Fibroblast of skin of scalp (primary cell): Measurements from ENCODE around the gene CTTNBP2.

ENCODE experiments used
- DNase-seq: peaks from one replicate; pipeline ENCODE4 v3.0.0-alpha.2; 2013

The CTTNBP2 gene

DNA sequence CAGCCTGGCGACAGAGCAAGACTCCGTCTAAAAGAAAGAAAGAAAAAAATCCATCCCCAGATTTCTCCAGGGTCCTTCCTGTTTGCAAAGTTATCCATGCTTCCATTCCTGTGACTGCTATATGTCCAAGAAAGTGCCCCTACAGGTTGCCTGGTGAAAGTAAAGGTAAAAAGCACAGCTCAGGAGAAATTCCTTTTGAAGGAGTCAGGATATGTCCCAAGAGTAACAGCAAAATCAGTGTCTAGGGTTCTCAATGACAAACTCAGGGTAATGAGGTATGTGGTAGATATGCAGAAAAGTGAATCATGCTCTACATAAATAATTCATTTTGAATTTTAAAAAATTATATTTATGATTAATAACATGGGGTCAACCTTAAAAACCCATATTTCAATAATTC, 91.5 kb downstream of the CTTNBP2 start:
- DNase-seq = no peak

DNA sequence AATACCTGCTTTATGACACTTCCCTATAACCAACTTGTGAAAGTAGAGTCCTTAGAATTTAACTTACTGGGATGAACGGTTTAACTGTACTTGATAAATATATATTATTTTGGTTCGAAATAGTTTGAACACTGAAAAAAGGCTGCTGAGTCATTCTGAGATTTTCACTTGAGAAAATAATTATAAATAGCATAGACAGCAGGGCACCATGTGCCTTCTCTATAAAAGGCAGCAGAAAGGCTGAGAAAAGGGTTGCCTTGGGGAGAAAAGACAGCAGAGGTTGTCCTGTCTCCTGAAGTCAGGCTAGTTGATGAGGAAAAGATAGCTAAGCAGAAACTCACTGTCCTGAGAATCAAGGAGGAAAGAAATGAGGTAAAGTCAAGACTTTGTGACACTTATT, 92.4 kb downstream of the CTTNBP2 start:
- DNase-seq = peak; percentile 22

GRCh38 chr7:117777335-117778142, 95.7 kb downstream of the CTTNBP2 start:
- no peak for DNase-seq

- no peak for DNase-seq
These were observed 97.0 kb downstream of the CTTNBP2 start for GRCh38 chr7:117776224-117776623.

DNA sequence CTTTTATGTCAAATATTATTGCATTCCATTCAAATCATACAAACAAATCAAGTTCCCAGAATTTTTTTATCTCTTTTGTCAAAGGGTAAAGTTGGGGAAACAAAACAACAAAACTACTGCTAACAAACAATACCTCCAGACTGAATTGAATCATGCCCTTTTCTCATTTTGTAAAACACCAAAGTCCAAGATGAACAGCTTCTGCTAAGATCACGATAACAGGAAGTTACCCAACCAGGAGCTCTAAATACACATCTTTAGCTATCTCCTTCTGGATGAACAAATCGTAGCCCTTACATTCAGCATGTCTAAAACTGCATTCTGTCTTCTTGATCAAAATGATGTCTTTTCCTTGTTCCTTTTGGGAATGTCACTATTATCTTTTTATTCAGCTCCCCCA, 97.4 kb downstream of the CTTNBP2 start:
- no peak for DNase-seq

GRCh38 chr7:117774943-117775342, 98.3 kb downstream of the CTTNBP2 start:
- DNase-seq = no peak

GRCh38 chr7:117772421-117772820, 100.8 kb downstream of the CTTNBP2 start:
- DNase-seq = no peak

DNA sequence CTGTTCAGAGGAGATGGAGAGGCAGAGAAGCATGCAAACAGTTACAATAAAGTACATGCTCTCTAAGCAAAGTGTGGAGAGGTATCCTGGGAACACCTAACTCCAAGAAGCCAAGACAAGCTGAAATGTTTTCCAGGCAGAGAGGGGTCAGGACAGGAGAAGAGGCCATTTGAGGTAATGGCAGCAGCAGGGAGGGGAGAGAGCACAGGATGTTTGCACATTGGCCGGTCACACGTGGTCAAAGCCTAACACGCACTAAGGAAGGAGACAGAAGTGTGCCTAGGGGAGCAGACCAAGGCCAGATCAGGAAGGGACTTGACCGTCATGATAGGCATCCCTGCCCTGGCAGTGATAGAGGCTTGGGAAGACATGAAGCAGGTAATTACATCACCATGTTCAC, 101.5 kb downstream of the CTTNBP2 start:
- no peak for DNase-seq

- no peak for DNase-seq
These were observed 104.2 kb downstream of the CTTNBP2 start for GRCh38 chr7:117769085-117769484.

- no peak for DNase-seq
These were observed 105.3 kb downstream of the CTTNBP2 start for GRCh38 chr7:117767951-117768350.

- DNase-seq = no peak
These were observed 106.3 kb downstream of the CTTNBP2 start for GRCh38 chr7:117766913-117767312.

GRCh38 chr7:117764031-117764430, 109.2 kb downstream of the CTTNBP2 start:
- no peak for DNase-seq

- no peak for DNase-seq
These were observed 111.2 kb downstream of the CTTNBP2 start for GRCh38 chr7:117762055-117762454.

GRCh38 chr7:117759950-117760640, 113.1 kb downstream of the CTTNBP2 start:
- peak; percentile 33 for DNase-seq

DNA sequence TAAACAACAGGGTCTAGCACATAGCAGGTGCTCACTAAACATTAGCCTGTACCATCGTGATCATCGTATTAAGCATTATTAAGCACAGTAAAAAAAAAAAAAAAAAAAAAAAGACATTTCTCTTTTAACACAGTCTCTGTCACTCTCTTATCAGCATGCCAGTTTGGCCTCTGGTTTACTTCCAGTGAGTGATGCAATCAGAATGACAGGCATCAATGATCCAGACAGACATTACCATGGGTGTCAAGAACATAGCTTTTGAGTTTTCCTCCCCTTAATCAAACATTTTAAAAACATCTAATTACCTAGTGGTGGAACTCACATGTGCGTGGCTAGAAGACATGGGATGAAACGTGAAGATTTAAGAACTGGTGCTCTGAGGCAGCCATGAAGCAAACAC, 115.8 kb downstream of the CTTNBP2 start:
- no peak for DNase-seq

DNA sequence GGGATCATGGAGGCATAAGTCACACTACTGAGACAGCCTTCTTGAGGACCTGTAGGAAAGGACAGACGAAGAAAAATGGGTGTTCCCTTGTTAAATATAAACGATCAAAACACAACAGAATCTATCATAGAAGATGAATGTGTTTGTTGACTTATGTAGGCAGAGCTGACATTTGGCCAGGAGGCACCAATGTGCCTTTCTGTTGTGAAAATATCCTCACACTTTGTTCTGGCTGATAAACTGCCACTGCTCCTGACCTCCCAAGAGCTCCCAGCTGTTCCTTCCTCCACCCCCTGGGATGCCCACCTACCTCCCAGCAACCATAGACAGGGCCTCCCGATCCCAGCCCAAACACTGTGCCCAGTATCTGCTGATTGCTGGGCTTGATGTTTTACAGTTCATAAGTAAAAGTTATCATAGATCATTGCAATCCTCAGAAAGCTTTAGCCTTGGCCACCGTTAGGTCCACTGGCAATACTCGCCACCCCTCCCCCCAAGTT, 116.6 kb downstream of the CTTNBP2 start:
- DNase-seq = no peak

GRCh38 chr7:117755136-117755535, 118.1 kb downstream of the CTTNBP2 start:
- no peak for DNase-seq

GRCh38 chr7:117751775-117752174, 121.5 kb downstream of the CTTNBP2 start:
- DNase-seq = no peak

DNA sequence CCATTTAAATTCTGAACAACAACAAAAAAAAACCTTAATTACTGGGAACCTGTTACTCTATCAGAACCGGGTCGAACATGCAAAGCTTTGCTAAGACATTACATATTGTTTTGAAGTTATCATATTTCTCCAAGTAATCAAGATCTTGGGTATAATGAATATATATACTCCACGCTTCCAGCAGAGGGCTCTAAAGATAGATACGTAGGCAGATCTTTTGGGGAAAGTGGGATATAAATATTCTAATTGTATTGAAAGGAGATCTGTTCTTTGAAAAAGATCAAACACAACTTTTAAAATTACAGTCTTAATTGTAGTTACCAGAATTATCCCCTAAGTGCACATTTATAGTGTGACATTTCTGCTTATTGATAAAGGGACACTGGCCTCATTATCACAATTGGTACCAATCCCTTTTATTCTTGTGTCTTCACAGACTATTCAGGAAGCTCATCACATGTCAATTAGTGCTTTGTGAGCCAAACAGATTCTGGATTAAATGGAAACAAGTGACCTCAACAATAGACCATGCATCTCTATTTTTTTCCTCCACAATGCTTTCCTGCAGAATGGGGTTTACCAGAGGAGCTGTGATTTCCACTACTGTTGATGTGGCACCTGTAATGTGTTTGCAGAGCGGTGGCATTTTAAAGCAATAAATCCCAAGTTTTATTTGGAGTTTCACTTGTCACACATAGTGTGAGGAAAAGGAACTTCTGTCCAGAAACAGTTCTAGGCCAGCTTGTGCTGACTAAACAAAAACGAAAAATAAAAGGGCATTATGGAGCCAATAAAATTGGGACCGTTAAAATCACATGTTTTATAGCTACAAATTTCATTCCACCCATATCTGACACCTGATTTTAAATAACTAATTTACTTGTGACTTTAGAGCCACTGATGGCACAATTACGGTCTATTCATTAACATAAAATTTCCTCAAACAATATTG, 122.4 kb downstream of the CTTNBP2 start:
- DNase-seq = peak; percentile 22

GRCh38 chr7:117741962-117742361, 131.3 kb downstream of the CTTNBP2 start:
- DNase-seq = no peak

DNA sequence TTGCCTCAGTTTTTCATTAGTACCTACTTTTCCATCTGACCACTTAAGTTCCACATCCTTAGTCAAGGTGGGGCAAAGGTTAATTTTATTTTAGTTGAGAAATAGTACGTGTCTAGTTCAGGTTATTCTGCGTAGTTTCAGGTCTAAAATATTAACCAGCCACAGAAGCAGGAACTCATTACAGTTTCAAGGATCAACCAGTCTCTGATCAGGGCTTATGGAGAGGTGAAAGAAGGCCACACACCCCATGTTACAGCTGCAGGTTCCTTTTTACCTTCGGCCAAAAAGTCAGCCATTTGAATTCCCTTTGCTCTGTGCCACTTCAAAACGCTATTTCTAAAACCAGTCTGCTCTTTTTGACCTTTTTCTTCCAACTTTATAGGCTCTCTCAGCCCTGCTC, 134.2 kb downstream of the CTTNBP2 start:
- DNase-seq = no peak

DNA sequence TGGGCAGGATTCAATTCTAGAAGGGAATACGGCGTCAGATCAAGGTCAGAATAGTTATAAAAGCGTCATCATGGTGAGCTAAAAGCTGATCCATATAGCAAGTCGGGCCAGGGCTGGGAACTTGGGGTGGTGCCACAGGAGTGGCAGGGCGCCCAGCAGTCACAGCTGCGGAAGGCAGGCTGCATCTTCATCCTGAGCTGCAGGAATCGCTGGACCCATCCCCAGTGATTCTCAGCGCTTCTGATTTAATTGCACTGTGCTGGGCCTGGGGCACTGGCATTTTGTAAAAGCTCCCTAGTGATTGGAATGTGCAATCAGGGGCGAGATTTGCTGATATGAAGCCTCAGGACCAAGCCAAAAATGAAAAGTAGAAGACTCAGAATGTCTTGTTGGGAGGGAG, 135.3 kb downstream of the CTTNBP2 start:
- DNase-seq = no peak

- no peak for DNase-seq
These were observed 141.8 kb downstream of the CTTNBP2 start for GRCh38 chr7:117731455-117731854.
